HEK293 (cell line): ENCODE results near the gene CARD11.

Source experiments
- CTCF ChIA-PET: fragments of 350-600 bp; formaldehyde crosslinking; extraction: SDS; loops from one replicate; lab custom pipeline; 2021; ENCODE audit warnings: antibody characterized with exemption; lab: Yijun Ruan, JAX
- POLR2A ChIA-PET: fragments of 300-600 bp; formaldehyde crosslinking; extraction: SDS; loops from one replicate; lab custom pipeline; 2020; ENCODE audit warnings: antibody characterized with exemption, inconsistent platforms; lab: Yijun Ruan, JAX
- H3K27ac ChIP-seq: fragments of 200-500 bp; sonication (Bioruptor generic); 2 replicates; pipeline ENCODE4 v1.5.1; 2014; ENCODE audit warnings: low read depth, low read length, control low read depth, inconsistent platforms; ENCODE audit errors: extremely low read depth
- H3K36me3 ChIP-seq, 2 experiments: fragments of 200-500 bp in 1 of 2; sonication (Bioruptor generic) in 1 of 2; 1 replicate in 1 of 2; 2 replicates in 1 of 2; pipeline ENCODE4 v1.5.1; 2014 to 2017; ENCODE audit warnings: inconsistent platforms in 2 of 2, low read length in 2 of 2; ENCODE audit not compliant: control insufficient read depth in 2 of 2, insufficient read depth in 1 of 2
- H3K4me1 ChIP-seq: fragments of 200-500 bp; sonication (Bioruptor generic); 2 replicates; pipeline ENCODE4 v1.5.1; 2014; ENCODE audit warnings: mild to moderate bottlenecking, low read length, inconsistent platforms; ENCODE audit not compliant: control insufficient read depth, insufficient read depth
- H3K4me3 ChIP-seq: 2 replicates; pipeline ENCODE4 v1.5.1; 2011; ENCODE audit warnings: low read depth, mild to moderate bottlenecking, control low read depth, low read length, moderate library complexity
- H3K9me3 ChIP-seq: fragments of 200-500 bp; sonication (Bioruptor generic); 2 replicates; pipeline ENCODE4 v1.5.1; 2014; ENCODE audit warnings: low read depth, low read length, inconsistent platforms; ENCODE audit not compliant: control insufficient read depth, insufficient read depth
- BCL11B ChIP-seq: fragments of 450-650 bp; formaldehyde crosslinking; IDR thresholded peaks from 2 replicates; pipeline ENCODE4 v1.5.1; 2016; ENCODE audit warnings: low read depth, missing biosample characterization, missing genetic modification characterization
- KLF10 ChIP-seq: fragments of 450-650 bp; IDR thresholded peaks from 2 replicates; pipeline ENCODE4 v1.5.1; 2018; ENCODE audit warnings: missing biosample characterization, mild to moderate bottlenecking, missing genetic modification characterization
- MEIS1 ChIP-seq: sonication (generic); formaldehyde crosslinking; IDR thresholded peaks from 2 replicates; pipeline ENCODE4 v1.8.1; 2022; ENCODE audit warnings: missing genetic modification reagents, mild to moderate bottlenecking, borderline replicate concordance
- TRIM28 ChIP-seq: IDR thresholded peaks from 2 replicates; pipeline ENCODE4 v1.6.1; 2011; ENCODE audit warnings: low read length, control low read depth, borderline replicate concordance
- YY1 ChIP-seq: fragments of 450-650 bp; formaldehyde crosslinking; IDR thresholded peaks from 2 replicates; pipeline ENCODE4 v1.5.1; 2018; ENCODE audit warnings: missing biosample characterization, missing genetic modification characterization
- ZBTB48 ChIP-seq: fragments of 450-650 bp; formaldehyde crosslinking; IDR thresholded peaks from 2 replicates; pipeline ENCODE4 v1.5.1; 2016; ENCODE audit warnings: missing biosample characterization, missing genetic modification characterization
- ZNF140 ChIP-seq: fragments of 450-650 bp; formaldehyde crosslinking; IDR thresholded peaks from 2 replicates; pipeline ENCODE4 v1.5.1; 2016; ENCODE audit warnings: missing biosample characterization, missing genetic modification characterization
- ZNF184 ChIP-seq: fragments of 450-650 bp; IDR thresholded peaks from 2 replicates; pipeline ENCODE4 v1.5.1; 2018; ENCODE audit warnings: missing biosample characterization, mild to moderate bottlenecking, missing genetic modification characterization
- ZNF211 ChIP-seq: fragments of 450-650 bp; formaldehyde crosslinking; IDR thresholded peaks from 2 replicates; pipeline ENCODE4 v1.5.1; 2016; ENCODE audit warnings: low read depth, missing biosample characterization, missing genetic modification characterization
- ZNF324 ChIP-seq: fragments of 450-650 bp; formaldehyde crosslinking; IDR thresholded peaks from 2 replicates; pipeline ENCODE4 v1.5.1; 2016; ENCODE audit warnings: missing biosample characterization, missing genetic modification characterization
- ZNF366 ChIP-seq: fragments of 450-650 bp; formaldehyde crosslinking; conservative IDR thresholded peaks from 2 replicates; pipeline ENCODE4 v1.5.1; 2016; ENCODE audit warnings: missing biosample characterization, missing genetic modification characterization
- ZNF394 ChIP-seq: fragments of 450-650 bp; formaldehyde crosslinking; IDR thresholded peaks from 2 replicates; pipeline ENCODE4 v1.5.1; 2016; ENCODE audit warnings: missing biosample characterization, missing genetic modification characterization, mild to moderate bottlenecking, moderate library complexity, borderline replicate concordance
- ZNF404 ChIP-seq: fragments of 450-650 bp; formaldehyde crosslinking; IDR thresholded peaks from 2 replicates; pipeline ENCODE4 v1.5.1; 2017; ENCODE audit warnings: missing biosample characterization, missing genetic modification characterization
- ZNF416 ChIP-seq: fragments of 450-650 bp; formaldehyde crosslinking; IDR thresholded peaks from 2 replicates; pipeline ENCODE4 v1.5.1; 2016; ENCODE audit warnings: missing biosample characterization, missing genetic modification characterization
- ZNF529 ChIP-seq: fragments of 450-650 bp; formaldehyde crosslinking; IDR thresholded peaks from 2 replicates; pipeline ENCODE4 v1.5.1; 2017; ENCODE audit warnings: missing genetic modification characterization, missing biosample characterization; ENCODE audit not compliant: insufficient replicate concordance
- ZNF548 ChIP-seq: fragments of 450-650 bp; formaldehyde crosslinking; IDR thresholded peaks from 2 replicates; pipeline ENCODE4 v1.5.1; 2016; ENCODE audit warnings: missing biosample characterization, missing genetic modification characterization
- ZNF791 ChIP-seq: fragments of 450-650 bp; formaldehyde crosslinking; IDR thresholded peaks from 2 replicates; pipeline ENCODE4 v1.5.1; 2016; ENCODE audit warnings: missing biosample characterization, missing genetic modification characterization
- TF ChIP-seq, protein P1 (sequence below): fragments of 450-650 bp; formaldehyde crosslinking; IDR thresholded peaks from 2 replicates; pipeline ENCODE4 v1.5.1; 2016; ENCODE audit warnings: missing biosample characterization, missing genetic modification characterization
- TF ChIP-seq, protein P2 (sequence below): fragments of 450-650 bp; formaldehyde crosslinking; IDR thresholded peaks from 2 replicates; pipeline ENCODE4 v1.5.1; 2016; ENCODE audit warnings: missing biosample characterization, missing genetic modification characterization
- TF ChIP-seq, protein P3 (sequence below): fragments of 450-650 bp; formaldehyde crosslinking; IDR thresholded peaks from 2 replicates; pipeline ENCODE4; 2016; ENCODE audit warnings: missing biosample characterization, missing genetic modification characterization

Gene CARD11

DNA sequence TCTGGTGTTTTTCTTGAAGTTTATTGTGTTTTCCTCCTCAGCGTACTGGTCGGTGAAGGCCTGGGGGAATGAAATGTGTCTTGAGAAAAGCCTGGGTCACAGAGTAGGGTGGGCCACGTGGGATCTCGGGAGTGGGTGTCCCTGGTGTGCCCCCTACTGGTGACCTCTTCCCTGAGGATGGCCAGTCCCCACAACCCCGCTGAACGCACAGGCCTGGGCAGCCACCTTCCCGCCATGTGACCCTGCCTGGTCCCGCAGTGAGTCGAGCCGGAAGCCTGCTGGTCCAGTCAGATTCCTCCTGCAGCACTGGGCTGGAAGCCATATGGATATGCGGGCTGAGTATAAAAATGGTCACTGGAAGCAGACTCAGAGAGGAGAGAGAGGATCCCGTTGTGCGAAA lies 146.6 kb downstream of the CARD11 start:
- H3K4me3 ChIP-seq: no peak overlapping the region
- no peaks in the 10 kb centered on the region; the same call in 1 of the 2 replicates for H3K4me1 ChIP-seq
- H3K27ac ChIP-seq: no peak overlapping the region
- CTCF ChIA-PET: no interaction called here
- TF ChIP-seq TRIM28 (no peak), ZBTB48 (tag by site-specific recombination) (no peak), ZNF140 (tag by site-specific recombination) (no peak), ZNF211 (tag by site-specific recombination) (no peak), ZNF548 (no peak), ZNF529 (tag by site-specific recombination) (no peak), MEIS1 (CRISPR knock-in tag) (no peak)
- no peaks in the 10 kb centered on the region for H3K9me3 ChIP-seq
- no peaks in the 10 kb centered on the region for H3K36me3 ChIP-seq
- POLR2A ChIA-PET: no interaction called here

DNA sequence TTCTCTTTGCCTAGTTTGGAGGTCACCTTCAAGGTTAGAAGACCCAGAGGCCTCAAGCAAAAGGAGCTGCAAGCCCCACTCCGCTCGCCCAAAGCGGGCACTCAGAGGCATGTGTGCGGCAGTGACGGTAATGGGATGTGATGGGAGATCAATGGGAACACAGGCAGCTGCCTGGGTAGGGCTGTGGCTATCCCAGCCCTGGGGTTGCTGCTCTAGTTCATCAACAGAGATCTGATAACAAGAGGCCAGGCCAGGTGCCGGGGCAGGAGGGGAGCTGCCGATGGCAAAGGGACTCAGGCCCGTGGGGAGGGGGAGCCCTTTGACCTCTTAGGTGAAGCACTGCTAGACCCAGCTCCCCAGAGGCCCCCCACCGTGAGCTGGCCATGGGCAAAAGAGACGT lies 147.5 kb downstream of the CARD11 start:
- no peaks in the 10 kb centered on the region; the same call in 1 of the 2 replicates for H3K4me1 ChIP-seq
- no peaks in the 10 kb centered on the region for H3K9me3 ChIP-seq
- ChIA-PET CTCF (interaction anchor here (0.7 kb wide), 1 partner anchor 170 kb away, joined by 4 read pairs; no protein-coding TSS in a partner anchor), POLR2A (no interaction called here)
- no peak overlapping the region for H3K27ac ChIP-seq
- no peaks in the 10 kb centered on the region for H3K36me3 ChIP-seq
- H3K4me3 ChIP-seq: no peak overlapping the region
- no peak for TF ChIP-seq ZNF394 (tag by site-specific recombination)
- TF ChIP-seq, protein P1, sequence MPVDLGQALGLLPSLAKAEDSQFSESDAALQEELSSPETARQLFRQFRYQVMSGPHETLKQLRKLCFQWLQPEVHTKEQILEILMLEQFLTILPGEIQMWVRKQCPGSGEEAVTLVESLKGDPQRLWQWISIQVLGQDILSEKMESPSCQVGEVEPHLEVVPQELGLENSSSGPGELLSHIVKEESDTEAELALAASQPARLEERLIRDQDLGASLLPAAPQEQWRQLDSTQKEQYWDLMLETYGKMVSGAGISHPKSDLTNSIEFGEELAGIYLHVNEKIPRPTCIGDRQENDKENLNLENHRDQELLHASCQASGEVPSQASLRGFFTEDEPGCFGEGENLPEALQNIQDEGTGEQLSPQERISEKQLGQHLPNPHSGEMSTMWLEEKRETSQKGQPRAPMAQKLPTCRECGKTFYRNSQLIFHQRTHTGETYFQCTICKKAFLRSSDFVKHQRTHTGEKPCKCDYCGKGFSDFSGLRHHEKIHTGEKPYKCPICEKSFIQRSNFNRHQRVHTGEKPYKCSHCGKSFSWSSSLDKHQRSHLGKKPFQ (tag by site-specific recombination): no peak
- TF ChIP-seq, protein P2, sequence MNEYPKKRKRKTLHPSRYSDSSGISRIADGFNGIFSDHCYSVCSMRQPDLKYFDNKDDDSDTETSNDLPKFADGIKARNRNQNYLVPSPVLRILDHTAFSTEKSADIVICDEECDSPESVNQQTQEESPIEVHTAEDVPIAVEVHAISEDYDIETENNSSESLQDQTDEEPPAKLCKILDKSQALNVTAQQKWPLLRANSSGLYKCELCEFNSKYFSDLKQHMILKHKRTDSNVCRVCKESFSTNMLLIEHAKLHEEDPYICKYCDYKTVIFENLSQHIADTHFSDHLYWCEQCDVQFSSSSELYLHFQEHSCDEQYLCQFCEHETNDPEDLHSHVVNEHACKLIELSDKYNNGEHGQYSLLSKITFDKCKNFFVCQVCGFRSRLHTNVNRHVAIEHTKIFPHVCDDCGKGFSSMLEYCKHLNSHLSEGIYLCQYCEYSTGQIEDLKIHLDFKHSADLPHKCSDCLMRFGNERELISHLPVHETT (tag by site-specific recombination): no peak
- no peak for TF ChIP-seq KLF10 (tag by site-specific recombination)
- TF ChIP-seq BCL11B (tag by site-specific recombination): no peak
- no peak for TF ChIP-seq ZNF416 (tag by site-specific recombination)
- no peak for TF ChIP-seq ZNF140 (tag by site-specific recombination)
- TF ChIP-seq, protein P3, sequence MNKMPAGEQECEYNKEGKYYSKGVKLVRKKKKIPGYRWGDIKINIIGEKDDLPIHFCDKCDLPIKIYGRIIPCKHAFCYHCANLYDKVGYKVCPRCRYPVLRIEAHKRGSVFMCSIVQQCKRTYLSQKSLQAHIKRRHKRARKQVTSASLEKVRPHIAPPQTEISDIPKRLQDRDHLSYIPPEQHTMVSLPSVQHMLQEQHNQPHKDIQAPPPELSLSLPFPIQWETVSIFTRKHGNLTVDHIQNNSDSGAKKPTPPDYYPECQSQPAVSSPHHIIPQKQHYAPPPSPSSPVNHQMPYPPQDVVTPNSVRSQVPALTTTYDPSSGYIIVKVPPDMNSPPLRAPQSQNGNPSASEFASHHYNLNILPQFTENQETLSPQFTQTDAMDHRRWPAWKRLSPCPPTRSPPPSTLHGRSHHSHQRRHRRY (tag by site-specific recombination): no peak
- TF ChIP-seq ZNF404: no peak
- no peak for TF ChIP-seq YY1 (tag by site-specific recombination)
- TF ChIP-seq ZNF791 (tag by site-specific recombination): no peak
- no peak for TF ChIP-seq ZNF184

DNA sequence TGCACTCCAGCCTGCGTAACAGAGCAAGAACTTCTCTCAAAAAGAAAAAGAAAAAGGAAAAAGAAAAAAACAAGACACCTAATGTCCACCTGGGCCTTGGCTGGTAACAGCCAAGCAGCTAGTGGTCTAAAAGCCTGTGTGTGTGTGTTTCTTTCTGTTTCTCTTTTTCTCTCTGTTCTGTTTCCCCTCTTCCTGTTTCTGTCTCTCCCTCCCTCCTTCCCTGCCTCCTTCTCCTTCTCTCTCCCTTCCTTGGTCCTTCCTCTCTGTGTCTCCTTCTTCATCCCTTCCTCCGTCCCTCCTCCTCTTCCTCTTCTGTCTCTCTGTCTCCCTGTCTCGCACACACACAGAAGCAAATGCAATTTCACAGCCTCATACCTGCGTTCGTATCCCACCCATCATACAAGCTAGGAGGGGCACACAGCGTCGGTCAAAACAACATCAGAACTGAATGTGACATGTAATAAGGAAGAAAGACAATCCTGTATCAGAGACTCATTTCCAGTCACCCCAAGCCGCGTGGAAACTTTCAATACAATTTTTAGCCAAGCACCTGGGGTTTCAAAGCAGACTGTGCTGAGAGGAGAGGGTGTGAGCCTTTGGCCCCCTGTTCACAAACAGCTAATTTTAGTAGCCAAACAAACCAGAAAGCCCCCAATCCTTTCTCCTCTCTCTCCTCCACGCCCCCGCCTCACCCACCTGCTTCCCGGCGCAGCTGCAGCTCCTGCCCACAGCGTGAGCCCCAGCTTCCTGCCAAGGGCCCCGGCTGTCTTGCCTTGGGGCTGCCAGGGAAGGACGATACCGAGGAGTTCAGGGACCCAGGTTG lies 149.3 kb downstream of the CARD11 start:
- TF ChIP-seq ZNF366 (tag by site-specific recombination): peak; percentile 61; the same call in 1 of the 2 replicates
- TF ChIP-seq ZNF324 (tag by site-specific recombination): no peak
- ChIA-PET CTCF (no interaction called here), POLR2A (no interaction called here)
- Histone ChIP-seq H3K4me1 (no peaks in the 10 kb centered on the region; the same call in 1 of the 2 replicates), H3K36me3 (no peaks in the 10 kb centered on the region), H3K9me3 (no peaks in the 10 kb centered on the region), H3K27ac (no peak overlapping the region), H3K4me3 (no peak overlapping the region)
